Psoas muscle (tissue), 8 donors: ENCODE results near the gene CIAO1. TPM values are rescaled to one million over a fixed set of nuclear protein-coding genes. Genes with fewer than 3 reads are reported as not detected.

Experiments
- ATAC-seq, 4 donors: fragments of 200-7000 bp; cut with Tn5 transposase; one replicate each; pipeline ENCODE4 v1.9.1; 2020; ENCODE audit warnings: moderate library complexity in 3 of 4, mild to moderate bottlenecking in 2 of 4
- DNase-seq, 2 donors: peaks; one replicate each; pipeline ENCODE4 v3.0.0-alpha.2; 2020
- H3K27ac ChIP-seq: fragments of 200-600 bp; one replicate; pipeline ENCODE4 v1.8.0; 2022
- H3K27me3 ChIP-seq, 3 donors: fragments of 200-600 bp in 1 of 3; one replicate each; pipeline versions ENCODE4 v1.6.1 to v1.8.0; 2013 to 2022; ENCODE audit warnings: low read length in 2 of 3, mild to moderate bottlenecking in 2 of 3, moderate library complexity in 1 of 3; ENCODE audit not compliant: insufficient read depth in 3 of 3
- H3K36me3 ChIP-seq, 2 donors: fragments of 200-600 bp in 1 of 2; one replicate each; pipeline versions ENCODE4 v1.6.1 to v1.8.0; 2013 to 2022; ENCODE audit warnings: low read depth in 1 of 2, mild to moderate bottlenecking in 1 of 2, moderate library complexity in 1 of 2; ENCODE audit not compliant: insufficient read depth in 1 of 2
- H3K4me1 ChIP-seq: fragments of 200-600 bp; one replicate; pipeline ENCODE4 v1.8.0; 2022
- H3K4me3 ChIP-seq: fragments of 200-600 bp; one replicate; pipeline ENCODE4 v1.8.0; 2022; ENCODE audit warnings: mild to moderate bottlenecking
- H3K9me3 ChIP-seq: fragments of 200-600 bp; one replicate; pipeline ENCODE4 v1.8.0; 2022
- WGBS, 3 donors: extraction: QIAGEN DNeasy Blood & Tissue Kit; methylation state at CpG; one replicate each; pipeline versions ENCODE4 v1.1.6 to v1.1.7; 2013; 5-methylcytosine and 5-hydroxymethylcytosine counted together
- intact Hi-C, 2 donors: fragments of 100-400 bp; cut with DNase I; formaldehyde crosslinking; loops; one replicate each; pipeline versions ENCODE4 v1.11.0 to v1.14.2; 2022
- polyA plus RNA-seq, 3 donors: library from polyadenylated mRNA; stranded (reverse); fragments of 200-250 nt; gene quantifications; one replicate each; pipeline ENCODE4 v1.2.3, GENCODE V29; 2013
- total RNA-seq, 4 donors: library from RNA; stranded (reverse); fragmentation: NEBNext Ultra II Directional in 2 of 4; extraction: Animal tissue kit (Norgen Biotek cat#: 25700) in 2 of 4; gene quantifications; one replicate each; pipeline versions ENCODE4 v1.2.1 to v1.2.4, GENCODE V29; 2021 to 2023
- TF ChIP-seq, protein P1 (sequence below): fragments of 200-600 bp; IDR thresholded peaks from one replicate; pipeline ENCODE4 v1.8.0; 2022; ENCODE audit warnings: antibody characterized with exemption
- donor health status: healthy with polysubstance abuse.
- donor health status: DM: no; HTN: no; CAD: no; lungs with moderate emphysema.
- donor health status: Bipolar disorder and iron deficiency.
- donor health status: healthy.
- donor health status: DM: yes; HTN: yes; CAD: no.
- donor health status: DM: no; HTN: no; CAD: no.
- donor health status: DM: no; HTN: no; CAD: no.
- donor health status: DM: yes; HTN: yes; CAD: no.

Gene CIAO1
- total and polyA plus RNA-seq, 7 donors = 36.8 to 91.6 (median 57.3) TPM

- DNase-seq (peak in 1 of 2 donors; percentile 69), ATAC-seq (peak in 1 of 4 donors; percentile 34)
- Histone ChIP-seq H3K27me3 (no peaks in the 10 kb centered on the region), H3K4me3 (peak overlapping the region; percentile 88), H3K4me1 (peaks cover 53% of the 10 kb centered on the region), H3K27ac (peak overlapping the region; percentile 97), H3K36me3 (peaks cover 8 to 44% of the 10 kb centered on the region in 2 donors), H3K9me3 (no peaks in the 10 kb centered on the region)
- intact Hi-C loops = loop anchor here (5.0 to 10.0 kb wide), 5 partner anchors 37 to 270 kb away; partner anchors contain the start of genes ANKRD36C (in 1 of the 2) and DUSP2 (in 1 of the 2)
- TF ChIP-seq, protein P1, sequence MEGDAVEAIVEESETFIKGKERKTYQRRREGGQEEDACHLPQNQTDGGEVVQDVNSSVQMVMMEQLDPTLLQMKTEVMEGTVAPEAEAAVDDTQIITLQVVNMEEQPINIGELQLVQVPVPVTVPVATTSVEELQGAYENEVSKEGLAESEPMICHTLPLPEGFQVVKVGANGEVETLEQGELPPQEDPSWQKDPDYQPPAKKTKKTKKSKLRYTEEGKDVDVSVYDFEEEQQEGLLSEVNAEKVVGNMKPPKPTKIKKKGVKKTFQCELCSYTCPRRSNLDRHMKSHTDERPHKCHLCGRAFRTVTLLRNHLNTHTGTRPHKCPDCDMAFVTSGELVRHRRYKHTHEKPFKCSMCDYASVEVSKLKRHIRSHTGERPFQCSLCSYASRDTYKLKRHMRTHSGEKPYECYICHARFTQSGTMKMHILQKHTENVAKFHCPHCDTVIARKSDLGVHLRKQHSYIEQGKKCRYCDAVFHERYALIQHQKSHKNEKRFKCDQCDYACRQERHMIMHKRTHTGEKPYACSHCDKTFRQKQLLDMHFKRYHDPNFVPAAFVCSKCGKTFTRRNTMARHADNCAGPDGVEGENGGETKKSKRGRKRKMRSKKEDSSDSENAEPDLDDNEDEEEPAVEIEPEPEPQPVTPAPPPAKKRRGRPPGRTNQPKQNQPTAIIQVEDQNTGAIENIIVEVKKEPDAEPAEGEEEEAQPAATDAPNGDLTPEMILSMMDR = peak; percentile 32
- WGBS, 3 donors = 10 to 12% (median 11%) methylated on average over 31 to 33 of the region's 33 CpGs
Measured at GRCh38 chr2:96264656-96265348, 1.2 kb upstream of the CIAO1 start.

DNA sequence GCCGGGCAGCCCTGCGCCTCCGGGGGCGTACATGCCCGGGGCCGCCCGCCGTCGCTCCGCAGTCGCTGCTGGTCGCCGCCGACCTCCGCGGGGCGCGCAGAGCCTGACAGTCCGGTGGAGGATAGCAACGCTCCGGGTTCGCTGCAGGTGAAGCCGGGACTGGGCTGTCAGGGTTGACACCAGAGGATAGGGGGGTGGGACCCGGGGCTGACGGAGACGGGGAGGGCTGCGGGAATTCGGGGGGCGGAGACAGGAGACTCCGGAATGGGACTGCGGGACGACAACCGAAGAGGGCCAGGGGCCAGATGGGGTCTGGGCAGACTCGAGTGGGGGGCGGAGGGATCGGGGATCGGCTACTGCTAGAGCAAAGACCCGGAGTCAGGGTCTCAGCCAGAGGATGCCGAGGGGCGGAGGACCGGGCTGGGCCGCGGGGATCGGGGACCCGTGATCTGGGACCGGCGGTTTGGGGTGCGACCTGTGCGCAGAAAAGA lies 631 bp upstream of the CIAO1 start:
- DNase-seq = no peak

GRCh38 chr2:96267159-96267971 lies 1.3 kb downstream of the CIAO1 start:
- Histone ChIP-seq H3K27me3 (no peaks in the 10 kb centered on the region), H3K4me3 (peak overlapping the region; percentile 88), H3K9me3 (no peaks in the 10 kb centered on the region), H3K27ac (no peak overlapping the region), H3K4me1 (peaks cover 27% of the 10 kb centered on the region), H3K36me3 (peaks cover 8 to 64% of the 10 kb centered on the region in 2 donors)
- TF ChIP-seq, protein P1 = no peak
- ATAC-seq = no peak
- intact Hi-C loops = loop anchor here (2.0 to 10.0 kb wide), 6 partner anchors 35 to 273 kb away; partner anchors contain the start of genes ANKRD36C (in 1 of the 2), DUSP2 (in 1 of the 2) and SNRNP200 (in 1 of the 2)
- peak in 1 of 2 donors; percentile 12 for DNase-seq
- WGBS, 3 donors = 74 to 79% (median 75%) methylated on average over 11 to 12 of the region's 12 CpGs

More for the DNA sequence above, 631 bp upstream of the CIAO1 start:
- peak overlapping the region; percentile 97 for H3K27ac ChIP-seq
- ATAC-seq = peak; percentile 12 to 38 (median 26)
- WGBS, 3 donors = 0 to 1% (median 1%) methylated on average over 41 to 49 of the region's 49 CpGs
- intact Hi-C loops = loop anchor here (5.0 to 10.0 kb wide), 5 partner anchors 37 to 271 kb away; partner anchors contain the start of genes ANKRD36C (in 1 of the 2) and DUSP2 (in 1 of the 2)
- peaks cover 8 to 50% of the 10 kb centered on the region in 2 donors for H3K36me3 ChIP-seq
- no peaks in the 10 kb centered on the region for H3K9me3 ChIP-seq
- peak overlapping the region; percentile 88 for H3K4me3 ChIP-seq
- H3K27me3 ChIP-seq = no peaks in the 10 kb centered on the region
- TF ChIP-seq, protein P1 = no peak
- peaks cover 47% of the 10 kb centered on the region for H3K4me1 ChIP-seq

DNA sequence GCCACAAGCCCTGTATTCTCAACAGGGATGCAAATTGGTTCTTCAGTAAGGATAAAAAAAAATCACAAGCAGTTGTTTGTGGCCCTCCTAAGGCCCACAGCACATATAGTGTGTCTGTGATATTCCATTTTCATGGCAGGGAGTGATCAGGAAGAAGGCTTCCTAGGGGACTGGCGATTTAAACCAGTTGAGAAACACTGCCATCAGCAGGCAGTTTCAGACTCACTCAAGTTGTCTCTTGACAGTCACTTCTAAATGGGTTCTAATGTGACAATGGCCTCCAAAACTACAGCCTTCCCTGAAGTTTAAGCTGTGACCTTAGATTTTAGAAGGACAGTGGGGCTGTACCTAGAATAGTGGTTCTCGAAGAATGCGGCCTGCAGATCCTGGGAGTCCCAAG lies 6.0 kb downstream of the CIAO1 start:
- no peak overlapping the region for H3K4me3 ChIP-seq
- H3K27ac ChIP-seq = no peak overlapping the region
- WGBS, 3 donors = 81 to 89% (median 83%) methylated on average over 3 of the region's 3 CpGs
- H3K9me3 ChIP-seq = no peaks in the 10 kb centered on the region
- peaks cover 8 to 96% of the 10 kb centered on the region in 2 donors for H3K36me3 ChIP-seq
- ATAC-seq = peak in 2 of 4 donors; percentile 20 to 21
- TF ChIP-seq, protein P1 = peak; percentile 9
- intact Hi-C loops = no loop called here
- DNase-seq = no peak
- H3K4me1 ChIP-seq = peaks cover 5% of the 10 kb centered on the region
- H3K27me3 ChIP-seq = no peaks in the 10 kb centered on the region
